ENCODE measurements around the gene NFIC.
"Not testable (repeated sequence)": the region's sequence is repeated elsewhere in the genome, so short reads cannot be mapped to it uniquely, and the experiment has no call there.

The NFIC gene

DNA sequence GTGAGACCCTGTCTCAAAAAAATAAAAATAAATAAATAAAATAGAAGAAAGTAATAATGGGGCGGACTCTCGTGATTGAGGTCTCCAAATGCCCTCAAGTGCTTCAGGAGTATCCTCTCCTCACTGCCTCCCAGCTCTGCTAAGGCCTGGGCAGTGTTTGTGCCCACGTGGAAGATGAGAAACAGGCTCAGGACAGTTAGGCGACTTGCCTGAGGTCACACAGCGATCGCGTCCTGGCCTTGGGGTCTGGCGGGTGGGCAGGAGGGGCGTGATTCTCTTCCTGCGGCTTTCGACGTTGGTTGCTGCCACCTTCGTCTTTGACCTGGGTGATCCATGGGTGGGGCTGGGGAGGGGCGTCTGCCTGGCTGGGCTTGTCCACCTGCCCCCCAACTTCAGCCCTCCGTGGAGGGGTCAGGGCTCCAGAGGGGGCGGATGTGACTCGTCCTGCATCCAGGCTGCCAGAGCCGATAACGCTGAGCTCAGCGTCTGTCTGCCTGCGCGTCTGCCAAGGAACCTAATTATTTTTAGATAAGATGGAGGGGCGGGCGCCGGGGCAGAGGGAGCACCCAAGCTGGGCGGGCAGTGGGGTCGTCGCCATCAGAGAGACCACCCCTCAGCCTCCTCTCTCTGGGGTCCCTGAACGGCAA, 56.9 kb downstream of the NFIC start:
- Histone ChIP-seq H3K4me2 (ENCODE audit: low read depth, low read length) (no peak overlapping the region), H3K4me1 (ENCODE audit: low read length) (no peaks in the 10 kb centered on the region), H3K27ac (ENCODE audit: low read length) (no peak overlapping the region), H3K79me2 (ENCODE audit: low read length) (no peaks in the 10 kb centered on the region), H3K27me3 (replicated peaks; ENCODE audit: insufficient read depth, low read length) (peaks cover 95% of the 10 kb centered on the region), H3K9me3 (replicated peaks; ENCODE audit: insufficient read depth, low read length) (no peaks in the 10 kb centered on the region), H3K4me3 (ENCODE audit: low read length) (no peak overlapping the region), H2AFZ (ENCODE audit: low read length) (no peak overlapping the region), H3F3A (ENCODE audit: insufficient read depth, low read length) (no peaks in the 10 kb centered on the region), H3K9ac (ENCODE audit: low read length) (no peak overlapping the region), H3K36me3 (replicated peaks; ENCODE audit: insufficient read depth, low read length) (no peaks in the 10 kb centered on the region), H3K9me2 (replicated peaks; ENCODE audit: insufficient read depth, low read length) (no peaks in the 10 kb centered on the region), H4K20me1 (ENCODE audit: insufficient read depth, low read length) (no peaks in the 10 kb centered on the region)
- no peak for TF ChIP-seq CTCF (IDR thresholded peaks at IDR 0.05; ENCODE audit: low read length)
- TF ChIP-seq EZH2 (optimal IDR thresholded peaks at IDR 0.05; ENCODE audit: low read depth, low read length): no peak
- TF ChIP-seq EZH2phosphoT487 (IDR thresholded peaks at IDR 0.05; ENCODE audit: low read length): no peak
- DNase-seq: no peak

DNA sequence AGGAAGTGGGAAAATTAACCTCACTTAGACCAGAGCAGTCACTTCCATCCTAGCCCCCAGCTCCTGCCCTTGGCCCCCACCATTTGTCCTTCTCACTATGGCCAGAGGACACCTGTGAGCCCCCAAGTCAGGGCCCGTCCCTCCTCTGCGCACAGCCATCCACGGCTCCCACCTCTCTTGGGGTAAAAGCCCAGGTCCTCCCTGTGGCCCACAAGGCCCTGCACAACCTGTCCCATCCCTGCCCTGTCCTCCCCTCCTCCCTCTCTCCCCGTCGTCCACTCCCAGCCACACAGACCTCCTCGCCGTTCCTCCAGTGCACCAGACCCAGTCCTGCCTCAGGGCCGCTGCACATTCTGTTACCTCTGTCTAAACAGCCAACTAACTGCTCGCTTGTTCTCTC, 60.0 kb downstream of the NFIC start:
- no peak for DNase-seq
- Histone ChIP-seq H4K20me1 (ENCODE audit: insufficient read depth, low read length) (no peaks in the 10 kb centered on the region), H3K79me2 (ENCODE audit: low read length) (no peaks in the 10 kb centered on the region), H2AFZ (ENCODE audit: low read length) (no peak overlapping the region), H3K9me2 (replicated peaks; ENCODE audit: insufficient read depth, low read length) (no peaks in the 10 kb centered on the region), H3K4me3 (ENCODE audit: low read length) (no peak overlapping the region), H3K9me3 (replicated peaks; ENCODE audit: insufficient read depth, low read length) (no peaks in the 10 kb centered on the region), H3K9ac (ENCODE audit: low read length) (no peak overlapping the region), H3K4me2 (ENCODE audit: low read depth, low read length) (no peak overlapping the region), H3F3A (ENCODE audit: insufficient read depth, low read length) (peaks cover 4% of the 10 kb centered on the region; the same call in 1 of the 2 replicates), H3K27me3 (replicated peaks; ENCODE audit: insufficient read depth, low read length) (peaks cover 94% of the 10 kb centered on the region), H3K36me3 (replicated peaks; ENCODE audit: insufficient read depth, low read length) (no peaks in the 10 kb centered on the region), H3K27ac (ENCODE audit: low read length) (no peak overlapping the region), H3K4me1 (ENCODE audit: low read length) (no peaks in the 10 kb centered on the region)
- TF ChIP-seq EZH2phosphoT487 (IDR thresholded peaks at IDR 0.05; ENCODE audit: low read length) (no peak), EZH2 (optimal IDR thresholded peaks at IDR 0.05; ENCODE audit: low read depth, low read length) (no peak), CTCF (IDR thresholded peaks at IDR 0.05; ENCODE audit: low read length) (no peak)

GRCh38 chr19:3430366-3430680, 63.9 kb downstream of the NFIC start:
- not testable (repeated sequence) for DNase-seq; H3K9me2 ChIP-seq (replicated peaks; ENCODE audit: insufficient read depth, low read length); H3K4me2 ChIP-seq (ENCODE audit: low read depth, low read length); H3K4me1 ChIP-seq (ENCODE audit: low read length); H3K79me2 ChIP-seq (ENCODE audit: low read length); H3K9ac ChIP-seq (ENCODE audit: low read length); H3K4me3 ChIP-seq (ENCODE audit: low read length); H4K20me1 ChIP-seq (ENCODE audit: insufficient read depth, low read length); H3K27ac ChIP-seq (ENCODE audit: low read length); H3F3A ChIP-seq (ENCODE audit: insufficient read depth, low read length); H2AFZ ChIP-seq (ENCODE audit: low read length); H3K9me3 ChIP-seq (replicated peaks; ENCODE audit: insufficient read depth, low read length); H3K36me3 ChIP-seq (replicated peaks; ENCODE audit: insufficient read depth, low read length)
- H3K27me3 ChIP-seq (replicated peaks; ENCODE audit: insufficient read depth, low read length): peaks cover 87% of the 10 kb centered on the region

DNA sequence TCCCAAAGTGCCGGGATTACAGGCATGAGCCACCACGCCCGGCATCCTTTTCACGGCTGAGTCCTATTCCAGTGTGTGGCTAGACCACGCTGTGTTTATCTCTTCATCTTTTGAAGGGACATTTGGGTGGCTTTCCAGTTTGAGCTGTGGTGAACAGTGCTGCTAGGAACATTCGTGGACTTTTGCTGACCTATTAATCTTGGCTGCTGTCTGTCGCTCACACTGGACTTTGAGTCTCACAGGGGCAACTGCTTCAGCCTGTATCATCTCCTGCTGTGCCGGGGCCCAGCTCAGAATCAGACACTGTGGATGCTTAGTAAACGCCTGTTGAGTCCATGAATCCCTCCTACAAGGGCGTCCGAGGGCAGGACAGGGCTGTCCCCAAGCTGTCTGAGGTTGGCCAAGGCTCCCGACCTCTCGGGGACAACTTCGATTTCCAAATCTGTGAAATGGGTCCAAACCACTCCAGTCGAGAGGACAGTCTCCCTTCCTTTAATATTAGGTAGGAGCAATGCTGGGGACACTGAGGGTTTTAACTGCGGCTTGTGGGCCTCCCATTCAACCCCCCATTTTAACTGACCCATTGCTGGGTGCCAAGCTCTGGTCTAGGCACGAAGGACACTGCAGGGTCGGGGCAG, 65.5 kb downstream of the NFIC start:
- Histone ChIP-seq H3K4me1 (ENCODE audit: low read length) (peaks cover 4% of the 10 kb centered on the region), H3K36me3 (replicated peaks; ENCODE audit: insufficient read depth, low read length) (no peaks in the 10 kb centered on the region), H3F3A (ENCODE audit: insufficient read depth, low read length) (peaks cover 4% of the 10 kb centered on the region; the same call in 1 of the 2 replicates), H3K9me2 (replicated peaks; ENCODE audit: insufficient read depth, low read length) (no peaks in the 10 kb centered on the region), H3K27ac (ENCODE audit: low read length) (no peak overlapping the region), H3K4me3 (ENCODE audit: low read length) (no peak overlapping the region), H3K9me3 (replicated peaks; ENCODE audit: insufficient read depth, low read length) (no peaks in the 10 kb centered on the region), H3K27me3 (replicated peaks; ENCODE audit: insufficient read depth, low read length) (peaks cover 74% of the 10 kb centered on the region), H3K4me2 (ENCODE audit: low read depth, low read length) (no peak overlapping the region), H4K20me1 (ENCODE audit: insufficient read depth, low read length) (no peaks in the 10 kb centered on the region), H2AFZ (ENCODE audit: low read length) (no peak overlapping the region), H3K9ac (ENCODE audit: low read length) (no peak overlapping the region), H3K79me2 (ENCODE audit: low read length) (no peaks in the 10 kb centered on the region)
- no peak for TF ChIP-seq EZH2phosphoT487 (IDR thresholded peaks at IDR 0.05; ENCODE audit: low read length)
- no peak for TF ChIP-seq CTCF (IDR thresholded peaks at IDR 0.05; ENCODE audit: low read length)
- no peak for TF ChIP-seq EZH2 (optimal IDR thresholded peaks at IDR 0.05; ENCODE audit: low read depth, low read length)
- DNase-seq: no peak

Data from MM.1S (cell line).